Psoas muscle (tissue), 8 donors: ENCODE data around the gene MAP7. TPM values are rescaled to one million over a fixed set of nuclear protein-coding genes. Genes with fewer than 3 reads are reported as not detected.
A peak's percentile ranks its signal among the peaks of the same experiment; 100 is the strongest.

Experiments used
- ATAC-seq, 4 donors: fragments of 200-7000 bp; cut with Tn5 transposase; one replicate each; pipeline ENCODE4 v1.9.1; 2020; ENCODE audit warnings: moderate library complexity in 3 of 4, mild to moderate bottlenecking in 2 of 4
- DNase-seq, 2 donors: peaks; one replicate each; pipeline ENCODE4 v3.0.0-alpha.2; 2020
- H3K27ac ChIP-seq: fragments of 200-600 bp; one replicate; pipeline ENCODE4 v1.8.0; 2022
- H3K27me3 ChIP-seq, 3 donors: fragments of 200-600 bp in 1 of 3; one replicate each; pipeline versions ENCODE4 v1.6.1 to v1.8.0; 2013 to 2022; ENCODE audit warnings: low read length in 2 of 3, mild to moderate bottlenecking in 2 of 3, moderate library complexity in 1 of 3; ENCODE audit not compliant: insufficient read depth in 3 of 3
- H3K36me3 ChIP-seq, 2 donors: fragments of 200-600 bp in 1 of 2; one replicate each; pipeline versions ENCODE4 v1.6.1 to v1.8.0; 2013 to 2022; ENCODE audit warnings: low read depth in 1 of 2, mild to moderate bottlenecking in 1 of 2, moderate library complexity in 1 of 2; ENCODE audit not compliant: insufficient read depth in 1 of 2
- H3K4me1 ChIP-seq: fragments of 200-600 bp; one replicate; pipeline ENCODE4 v1.8.0; 2022
- H3K4me3 ChIP-seq: fragments of 200-600 bp; one replicate; pipeline ENCODE4 v1.8.0; 2022; ENCODE audit warnings: mild to moderate bottlenecking
- H3K9me3 ChIP-seq: fragments of 200-600 bp; one replicate; pipeline ENCODE4 v1.8.0; 2022
- CTCF ChIP-seq: fragments of 200-600 bp; IDR thresholded peaks from one replicate; pipeline ENCODE4 v1.8.0; 2022; ENCODE audit warnings: antibody characterized with exemption
- WGBS, 3 donors: extraction: QIAGEN DNeasy Blood & Tissue Kit; methylation state at CpG; one replicate each; pipeline versions ENCODE4 v1.1.6 to v1.1.7; 2013; 5-methylcytosine and 5-hydroxymethylcytosine counted together
- intact Hi-C, 2 donors: fragments of 100-400 bp; cut with DNase I; formaldehyde crosslinking; loops; one replicate each; pipeline versions ENCODE4 v1.11.0 to v1.14.2; 2022
- long read RNA-seq, 2 donors: library from polyadenylated mRNA; unstranded; transcript quantifications; one replicate each; pipeline ENCODE4 v2.0.0, GENCODE V29; 2021
- polyA plus RNA-seq, 3 donors: library from polyadenylated mRNA; stranded (reverse); fragments of 200-250 nt; gene quantifications; one replicate each; pipeline ENCODE4 v1.2.3, GENCODE V29; 2013
- total RNA-seq, 4 donors: library from RNA; stranded (reverse); fragmentation: NEBNext Ultra II Directional in 2 of 4; extraction: Animal tissue kit (Norgen Biotek cat#: 25700) in 2 of 4; gene quantifications; one replicate each; pipeline versions ENCODE4 v1.2.1 to v1.2.4, GENCODE V29; 2021 to 2023
- donor health status: healthy with polysubstance abuse.
- donor health status: DM: no; HTN: no; CAD: no; lungs with moderate emphysema.
- donor health status: Bipolar disorder and iron deficiency.
- donor health status: healthy.
- donor health status: DM: yes; HTN: yes; CAD: no.
- donor health status: DM: no; HTN: no; CAD: no.
- donor health status: DM: no; HTN: no; CAD: no.
- donor health status: DM: yes; HTN: yes; CAD: no.

MAP7 gene
- total RNA-seq: under 1 TPM; 0.32 to 0.94 (median 0.62) TPM
- under 1 TPM; 0.10 to 0.20 (median 0.10) TPM for polyA plus RNA-seq
- long read RNA-seq, donor 1: 0 reads
- long read RNA-seq, donor 2, partial matches to known transcripts: 1 of 1 reads
- long read RNA-seq, donor 2, other reads (novel, unspliced or antisense): 0 of 1 reads

GRCh38 chr6:136550330-136551071 is at the start of gene MAP7:
MAP7 (minus strand) TSS chr6:136550422; CDS start chr6:136550408, 14 bp downstream.
- Histone ChIP-seq H3K9me3 (no peaks in the 10 kb centered on the region), H3K4me1 (peaks cover 10% of the 10 kb centered on the region), H3K27me3 (peaks cover 5 to 79% (median 8%) of the 10 kb centered on the region in 3 donors), H3K36me3 (no peaks in the 10 kb centered on the region), H3K27ac (no peak within 1 kb of the TSS), H3K4me3 (peak within 1 kb of the TSS; percentile 79)
- ATAC-seq (peak; percentile 65 to 74 (median 73)), DNase-seq (peak; percentile 51 to 72)
- peak; percentile 63 for TF ChIP-seq CTCF
- 1 to 2% (median 2%) methylated on average over 63 to 79 of the region's 79 CpGs for WGBS, 3 donors
- intact Hi-C loops: no loop called here

DNA sequence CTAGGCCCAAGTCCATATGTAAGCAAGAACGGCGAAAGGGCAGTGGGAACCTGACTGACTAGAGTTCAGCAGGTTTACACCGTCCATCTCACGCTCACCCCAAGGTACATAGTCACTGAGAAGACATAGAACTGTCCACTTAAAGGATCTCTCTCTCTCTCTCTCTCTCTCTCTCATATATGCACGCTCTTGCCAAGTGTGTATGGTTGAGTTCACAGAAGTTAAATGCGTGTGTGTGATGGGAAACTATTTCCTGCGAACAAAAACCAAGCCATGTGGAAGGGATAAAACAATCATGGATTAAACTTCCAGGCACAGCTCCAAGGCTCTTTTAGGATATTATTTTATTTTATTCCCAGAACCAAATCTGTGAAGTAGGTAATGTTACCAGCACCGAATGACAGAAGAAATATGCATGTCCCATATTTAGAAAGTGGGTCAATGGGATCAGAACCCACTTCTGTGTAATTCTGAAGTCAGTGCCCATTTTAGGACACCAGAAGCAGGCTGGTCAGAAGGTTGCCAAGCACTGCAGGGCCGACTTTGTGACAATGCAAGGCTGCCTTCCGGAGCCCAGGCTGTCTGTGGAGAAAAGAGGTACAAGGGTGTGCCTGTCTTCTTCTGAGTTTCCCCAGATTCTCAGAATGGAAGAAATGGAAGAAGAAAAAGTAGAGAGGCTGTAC is 49.2 kb upstream of the MAP7 start:
- peak; percentile 91 to 98 (median 97) for ATAC-seq
- H3K27ac ChIP-seq: peak overlapping the region; percentile 89

GRCh38 chr6:136598048-136598447 is 47.8 kb upstream of the MAP7 start:
- intact Hi-C loops: no loop called here
- DNase-seq (no peak), ATAC-seq (no peak)
- no peaks in the 10 kb centered on the region for H3K36me3 ChIP-seq
- peak overlapping the region; percentile 89 for H3K27ac ChIP-seq
- no peak overlapping the region for H3K4me3 ChIP-seq
- no peak for TF ChIP-seq CTCF
- 96 to 99% (median 99%) methylated on average over 3 of the region's 3 CpGs for WGBS, 3 donors
- H3K4me1 ChIP-seq: peaks cover 37% of the 10 kb centered on the region
- H3K9me3 ChIP-seq: no peaks in the 10 kb centered on the region
- H3K27me3 ChIP-seq: no peaks in the 10 kb centered on the region

More for the DNA sequence above, 49.2 kb upstream of the MAP7 start:
- no peak overlapping the region for H3K4me3 ChIP-seq
- no peaks in the 10 kb centered on the region for H3K9me3 ChIP-seq
- no peaks in the 10 kb centered on the region for H3K27me3 ChIP-seq
- peaks cover 32% of the 10 kb centered on the region for H3K4me1 ChIP-seq
- WGBS, 3 donors: 35 to 47% (median 35%) methylated on average over 10 of the region's 10 CpGs
- intact Hi-C loops: no loop called here
- TF ChIP-seq CTCF: no peak
- H3K36me3 ChIP-seq: peaks cover 0 to 3% of the 10 kb centered on the region in 2 donors
- peak; percentile 27 to 71 for DNase-seq

DNA sequence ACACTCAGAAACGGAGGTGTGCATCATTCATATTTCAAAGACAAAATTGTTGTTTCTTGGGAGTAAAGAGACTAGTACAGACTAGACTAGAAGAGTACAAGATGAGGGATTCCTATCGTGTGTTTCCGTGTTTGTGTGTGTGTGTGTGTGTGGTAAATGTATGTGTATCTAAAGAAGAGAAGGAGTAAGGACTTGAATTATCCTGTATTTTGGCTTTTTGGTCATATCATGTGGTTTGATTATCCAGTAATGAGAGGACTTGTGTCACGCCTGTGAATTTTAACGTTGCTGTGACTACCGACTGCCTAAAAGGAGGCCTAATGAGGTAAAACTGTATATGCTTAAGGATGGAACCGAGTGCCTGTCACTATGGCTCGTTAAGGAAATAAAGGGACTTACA is 44.4 kb upstream of the MAP7 start:
- intact Hi-C loops: no loop called here
- no peak for TF ChIP-seq CTCF
- peaks cover 0 to 27% of the 10 kb centered on the region in 2 donors for H3K36me3 ChIP-seq

More for the DNA sequence above, 44.4 kb upstream of the MAP7 start:
- no peak for ATAC-seq
- Histone ChIP-seq H3K27me3 (no peaks in the 10 kb centered on the region), H3K4me3 (no peak overlapping the region), H3K9me3 (no peaks in the 10 kb centered on the region), H3K4me1 (peaks cover 20% of the 10 kb centered on the region), H3K27ac (no peak overlapping the region)
- DNase-seq: no peak
- WGBS, 3 donors: 92 to 96% (median 94%) methylated on average over 8 of the region's 8 CpGs
